Fibroblast of skin of left quadriceps (primary cell): ENCODE measurements around the gene SV2B.

Experiments used
- DNase-seq, 2 experiments: peaks; one replicate each; pipeline ENCODE4 v3.0.0-alpha.2; 2013; ENCODE audit warnings: low read depth in 2 of 2

SV2B gene

DNA sequence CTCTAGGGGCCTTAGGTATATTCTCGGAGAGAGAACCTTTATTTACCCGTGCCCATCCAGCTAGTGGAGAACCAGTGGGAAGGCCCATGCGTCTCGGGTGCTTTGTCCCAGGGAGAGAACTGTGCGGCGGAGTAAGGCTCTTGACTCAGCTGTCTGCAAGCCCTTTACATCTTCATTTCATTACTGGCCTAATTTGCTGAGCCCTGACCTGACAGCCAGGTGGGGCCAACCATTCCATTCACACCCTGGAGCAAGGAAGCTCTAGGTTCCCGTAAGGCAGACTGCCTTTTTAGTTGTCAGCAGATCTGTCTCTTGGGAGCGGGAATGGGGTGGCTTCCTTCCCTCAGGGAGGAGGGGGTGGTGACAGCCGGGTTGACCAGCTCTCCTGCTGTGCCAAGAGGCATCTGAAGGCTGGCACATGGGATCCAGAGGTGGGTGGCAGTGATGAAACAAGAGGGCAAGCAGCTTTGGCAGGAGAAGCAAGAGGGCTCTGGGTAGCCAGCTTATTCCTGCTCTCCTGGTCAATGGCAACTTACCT is 36.4 kb downstream of the SV2B start:
- no peak for DNase-seq

DNA sequence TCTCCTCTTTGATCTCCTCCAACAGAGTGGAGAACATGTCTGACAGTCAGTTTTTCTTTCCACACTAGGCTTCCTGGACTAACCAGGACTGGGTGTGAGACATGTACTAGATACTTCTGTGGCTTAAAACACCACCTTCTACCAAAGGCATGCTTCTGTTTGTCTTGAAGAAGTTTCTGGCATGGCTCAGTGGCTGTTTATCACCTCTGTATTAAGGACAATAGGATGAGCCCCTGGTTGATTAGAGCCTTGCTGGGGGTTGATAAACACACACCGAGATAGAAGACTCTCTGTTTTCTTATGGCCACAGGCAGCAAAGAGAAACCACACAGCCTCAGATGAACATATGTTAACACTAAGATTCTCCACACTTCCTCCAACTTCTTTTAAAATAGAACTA is 40.5 kb downstream of the SV2B start:
- DNase-seq, result no peak

DNA sequence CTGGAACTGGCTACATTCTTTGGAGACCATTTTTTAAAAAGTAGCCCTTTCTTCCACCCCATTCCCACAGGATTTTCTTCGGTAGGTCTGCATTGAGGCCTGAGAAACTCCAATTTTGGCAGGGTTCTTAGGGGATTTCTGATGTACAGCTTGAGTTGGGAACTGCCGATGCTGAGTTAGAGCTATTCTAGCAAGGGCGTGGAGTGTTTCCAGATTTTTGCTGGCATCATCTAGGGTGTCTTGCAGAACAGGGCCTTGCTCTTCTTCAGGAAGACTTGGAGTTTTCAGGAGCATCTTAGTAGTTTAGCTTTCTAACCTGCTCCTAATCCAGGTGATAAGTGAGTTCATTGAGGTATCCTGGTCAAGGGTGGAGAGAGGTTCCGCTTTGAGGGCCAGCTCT is 41.0 kb downstream of the SV2B start:
- DNase-seq, result no peak

DNA sequence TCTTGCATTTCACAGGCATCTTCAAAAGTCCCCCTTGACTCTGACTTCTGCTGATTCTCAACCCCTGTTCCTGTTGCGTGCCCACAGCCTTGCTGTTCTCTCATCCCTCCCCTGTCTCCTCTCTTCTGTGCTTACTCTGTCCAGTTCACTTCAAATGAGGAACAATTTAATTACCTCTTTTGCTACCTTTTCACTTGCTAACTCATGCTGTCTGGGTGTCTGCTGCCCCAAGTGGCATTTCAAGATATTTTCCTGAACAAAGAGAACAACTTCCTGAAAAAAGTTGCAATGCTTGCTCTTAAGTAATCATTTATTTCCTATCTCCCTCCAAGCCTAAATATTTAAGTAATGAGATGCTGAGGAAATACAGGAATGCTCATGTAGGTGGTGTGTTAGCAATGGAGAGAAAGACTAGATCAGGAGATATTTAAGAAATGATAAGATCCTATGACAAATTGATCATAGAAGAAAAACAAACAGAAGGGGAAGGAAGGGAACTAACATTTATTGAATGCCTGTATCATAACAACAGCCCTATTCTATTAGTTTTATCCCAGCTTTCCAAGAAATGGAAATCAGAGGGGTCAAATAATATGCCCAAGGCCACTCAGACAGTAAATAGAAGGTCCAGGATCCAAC is 42.2 kb downstream of the SV2B start:
- no peak for DNase-seq

DNA sequence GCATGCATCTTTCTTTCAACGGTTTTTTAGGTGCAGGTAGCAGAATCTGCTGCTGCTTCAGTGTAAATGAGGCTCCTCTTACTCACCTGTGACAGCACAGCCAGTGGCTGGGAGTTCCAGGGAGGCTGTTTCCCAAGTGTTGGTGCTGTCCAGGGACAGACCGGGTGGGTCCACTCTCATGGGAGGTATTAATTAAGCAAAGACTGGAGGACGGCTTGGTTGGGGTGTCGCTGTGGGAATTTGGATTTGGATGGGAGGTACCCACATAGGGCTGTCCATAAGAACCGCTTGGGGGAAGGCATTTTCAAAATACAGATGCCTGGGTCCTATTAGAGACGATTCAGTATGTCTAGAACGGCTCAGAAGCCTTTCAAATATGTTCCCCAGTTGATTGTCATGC is 42.9 kb downstream of the SV2B start:
- DNase-seq, result no peak

DNA sequence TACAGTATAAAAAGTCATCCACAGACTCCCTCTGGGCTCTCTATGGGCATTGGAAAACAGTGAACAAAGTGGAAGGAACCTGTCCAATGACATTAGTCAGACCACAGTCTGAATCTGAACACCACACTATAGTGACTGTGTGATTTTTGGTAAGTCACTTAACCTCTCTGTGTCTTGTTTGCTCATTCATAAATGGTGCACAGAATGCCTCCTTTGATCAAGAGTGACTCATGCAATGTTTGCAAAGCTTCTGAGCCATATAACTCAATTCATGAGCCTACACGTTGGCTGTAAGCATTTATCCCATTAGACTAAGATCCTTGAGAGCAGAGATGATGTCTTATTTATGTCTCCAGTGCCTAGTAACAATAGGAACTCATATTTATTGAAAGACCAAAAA is 46.7 kb downstream of the SV2B start:
- DNase-seq, result no peak

DNA sequence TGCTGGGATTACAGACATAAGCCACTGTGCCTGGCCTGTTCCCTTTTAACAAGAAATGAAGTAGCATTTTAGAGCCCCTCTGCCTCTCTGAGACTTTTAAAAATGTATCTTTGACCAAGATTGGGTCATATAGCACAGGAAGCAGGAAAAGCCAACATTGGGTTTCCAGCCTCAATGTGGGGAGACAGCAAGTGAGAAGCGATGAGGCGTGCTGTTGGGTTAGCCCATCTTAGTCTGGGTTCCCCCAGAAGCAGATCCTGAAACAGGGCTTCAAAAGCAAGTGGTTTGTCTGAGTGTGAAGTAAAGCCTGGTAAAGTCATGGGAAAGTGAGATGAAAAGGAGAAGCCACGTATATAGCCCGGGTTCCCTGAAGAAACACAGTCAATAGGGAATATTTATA is 48.2 kb downstream of the SV2B start:
- DNase-seq, result no peak

DNA sequence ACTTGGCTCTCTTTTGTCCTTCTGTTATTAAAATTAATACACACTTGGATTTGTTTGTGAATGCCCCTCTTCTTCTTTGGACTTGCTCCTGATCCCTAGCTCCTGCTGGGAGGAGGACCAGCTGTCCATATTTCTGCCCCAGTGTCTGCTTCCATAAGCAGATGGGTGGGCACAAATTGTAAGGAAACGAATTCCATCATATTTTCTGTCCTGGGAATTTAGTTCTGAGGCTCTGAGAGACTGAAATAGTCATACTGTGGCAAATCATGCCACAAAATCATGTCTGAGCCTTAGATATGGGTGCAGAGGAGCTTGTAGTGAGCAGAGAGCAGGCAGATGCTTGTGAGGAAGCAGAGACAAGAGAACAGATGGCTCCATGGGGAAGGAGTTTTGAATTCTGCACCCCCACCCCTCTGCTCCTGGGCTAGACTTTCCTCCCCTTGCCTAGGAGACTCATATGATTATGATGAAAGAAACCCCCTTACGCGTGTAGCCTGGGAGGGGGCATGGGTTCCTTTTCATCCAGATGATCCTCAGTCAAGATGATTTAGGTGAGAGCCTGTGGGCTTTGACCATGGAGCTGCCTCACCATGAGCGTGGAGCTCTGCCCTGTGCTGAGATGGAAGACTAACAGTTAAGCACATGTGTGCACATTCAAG is 50.6 kb downstream of the SV2B start:
- DNase-seq, result no peak

DNA sequence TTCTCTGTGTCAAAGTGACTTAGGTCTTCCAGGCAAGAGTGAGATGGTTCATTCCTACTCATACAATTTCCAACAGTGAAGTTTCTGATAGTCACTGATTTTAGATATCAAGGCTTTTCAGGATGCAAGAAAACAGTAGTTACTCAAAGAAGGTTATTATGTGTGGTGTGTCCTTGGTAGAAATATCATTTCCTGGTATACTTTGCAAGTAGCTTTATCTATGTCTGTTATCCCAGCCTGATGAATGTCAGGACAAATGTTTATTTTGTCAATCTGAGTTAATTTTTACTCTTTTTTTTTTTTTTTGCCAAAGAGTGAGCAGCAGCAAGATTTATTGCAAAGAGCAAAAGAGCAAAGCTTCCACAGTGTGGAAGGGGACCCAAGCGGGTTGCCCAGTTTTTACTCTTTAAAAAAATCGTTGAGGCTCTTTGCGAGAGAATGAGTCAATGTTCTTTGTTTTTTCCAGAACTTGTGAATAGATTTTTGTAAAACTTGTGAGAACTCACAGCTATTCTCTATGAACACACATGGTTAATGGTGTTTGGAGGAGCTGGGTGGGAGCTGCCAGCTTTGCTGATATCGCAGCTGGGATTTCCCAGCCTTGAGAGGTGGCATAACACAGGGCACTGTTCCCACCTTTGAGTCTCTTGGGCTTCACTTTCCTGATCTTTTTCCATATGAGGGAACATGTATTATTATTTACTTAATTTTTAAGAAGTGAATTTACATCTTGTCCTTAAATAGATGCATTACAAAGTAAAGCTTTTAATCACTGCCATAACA is 51.9 kb downstream of the SV2B start:
- DNase-seq, result no peak

DNA sequence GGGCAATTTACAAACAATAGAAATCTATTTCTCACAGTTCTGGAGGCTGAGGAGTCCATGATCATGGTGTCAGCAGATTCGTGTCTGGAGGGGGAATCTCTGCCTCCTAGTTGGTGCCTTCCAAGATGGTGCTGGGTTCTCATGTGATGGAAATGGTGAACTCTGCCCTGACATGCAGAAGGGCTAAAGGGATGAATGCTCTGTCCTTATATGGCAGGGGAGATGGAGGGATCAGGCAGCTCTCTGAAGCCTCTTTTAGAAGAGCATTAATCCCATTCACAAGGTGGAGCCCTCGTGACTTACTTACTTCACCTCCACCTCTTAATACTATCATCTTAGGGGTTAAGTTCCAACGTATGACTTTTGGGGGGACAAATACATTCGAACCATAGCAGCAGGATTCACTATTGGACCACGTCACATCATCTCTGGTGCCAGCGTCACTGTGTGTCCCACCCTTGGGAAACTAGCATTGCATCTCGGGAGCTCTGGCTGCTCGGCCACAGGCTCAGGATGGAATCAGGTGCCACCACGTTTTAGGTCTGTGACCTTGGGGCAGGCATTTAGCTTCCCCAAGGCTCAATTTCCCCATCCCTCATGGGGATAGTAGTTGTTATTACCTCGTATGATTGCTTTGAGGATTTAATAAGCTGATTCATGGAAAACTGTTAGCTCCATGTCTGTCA is 53.0 kb downstream of the SV2B start:
- DNase-seq, result no peak

DNA sequence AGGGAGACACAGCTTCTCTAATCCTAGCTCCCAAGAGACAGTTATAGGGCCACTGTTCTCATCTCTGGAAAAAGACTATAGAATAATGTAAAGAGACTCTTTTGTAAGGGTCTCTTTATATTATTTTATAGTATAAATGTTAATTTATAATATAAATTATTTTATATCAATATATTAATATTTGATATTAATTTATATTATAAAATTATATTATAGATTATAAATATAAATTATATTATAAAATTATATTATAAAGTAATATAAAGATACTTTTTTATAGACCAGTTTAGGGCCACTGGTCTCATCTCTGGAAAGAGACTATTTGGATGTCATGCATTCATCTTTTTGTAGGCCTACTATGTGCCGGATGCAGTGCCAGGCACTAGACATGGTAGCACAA is 53.9 kb downstream of the SV2B start:
- no peak for DNase-seq

DNA sequence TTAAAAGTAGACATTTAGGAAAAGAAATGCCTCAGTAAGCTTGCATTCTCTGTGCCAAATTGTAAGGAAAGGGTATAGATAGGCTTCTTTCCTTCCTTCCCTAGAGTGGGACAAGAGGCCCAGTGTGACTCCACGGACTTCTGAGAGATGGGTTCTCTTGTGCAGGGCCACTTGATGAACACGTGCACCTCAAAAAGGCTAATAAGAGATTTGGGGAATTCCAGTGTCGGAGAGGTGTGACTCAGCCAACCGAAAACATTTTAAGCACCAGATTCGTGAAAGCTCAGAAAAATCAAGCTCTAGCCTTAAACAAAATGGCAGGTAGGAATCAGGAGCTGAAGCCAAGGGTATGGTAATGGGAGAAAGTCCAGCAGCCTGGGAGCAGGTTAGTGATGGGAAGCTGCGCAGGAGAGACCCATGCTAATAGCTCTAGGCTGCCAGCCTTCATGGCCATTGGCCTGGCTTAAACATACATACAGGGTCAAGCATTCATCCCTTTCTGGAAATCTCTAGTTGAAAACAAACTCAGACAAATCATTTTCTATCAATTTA is 56.2 kb downstream of the SV2B start:
- no peak for DNase-seq

DNA sequence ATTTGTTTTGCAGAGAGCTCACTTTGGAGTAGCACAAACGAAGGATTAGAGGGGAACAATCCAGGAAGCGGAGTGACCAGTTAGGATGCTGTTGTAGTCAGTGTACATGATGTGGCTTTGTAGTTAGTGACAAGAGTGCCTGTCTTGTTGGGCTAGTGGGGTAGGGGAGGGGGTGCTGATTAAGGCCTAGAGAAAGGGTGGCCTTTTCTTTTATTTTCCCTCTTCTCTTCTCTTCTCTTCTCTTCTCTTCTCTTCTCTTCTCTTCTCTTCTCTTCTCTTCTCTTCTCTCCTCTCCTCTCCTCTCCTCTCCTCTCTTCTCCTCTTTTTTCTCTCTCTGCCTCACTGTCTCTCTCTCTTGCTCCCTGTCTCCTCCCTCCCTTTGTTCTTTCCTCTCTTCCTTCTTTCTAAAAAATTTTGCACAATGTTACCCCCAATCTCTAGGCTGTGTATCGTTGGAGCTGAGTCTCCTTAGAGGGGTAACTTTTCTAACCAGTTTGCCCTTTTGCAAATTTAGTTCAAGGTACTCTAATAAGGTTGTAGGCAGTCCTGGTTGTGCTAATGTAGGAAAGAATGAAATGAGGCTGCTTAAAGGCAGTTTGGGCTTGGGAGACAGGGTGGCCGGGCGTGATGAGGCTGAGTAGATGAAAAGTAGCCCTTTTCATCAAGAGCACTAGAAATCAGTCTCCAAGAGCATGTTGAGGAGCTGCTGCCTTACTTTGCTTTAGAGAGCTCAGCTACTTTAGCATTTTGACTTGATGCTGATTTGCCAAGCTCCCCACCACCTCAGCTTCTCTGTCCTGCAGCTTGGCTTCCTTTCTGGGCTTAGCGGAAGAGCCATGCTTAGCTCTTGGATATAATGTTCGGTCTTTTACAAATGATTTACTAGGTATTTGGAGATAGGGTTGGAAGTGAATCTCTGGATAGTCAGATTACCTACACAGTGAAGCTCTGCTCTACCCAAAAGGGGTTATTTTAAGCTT is 58.6 kb downstream of the SV2B start:
- no peak for DNase-seq

DNA sequence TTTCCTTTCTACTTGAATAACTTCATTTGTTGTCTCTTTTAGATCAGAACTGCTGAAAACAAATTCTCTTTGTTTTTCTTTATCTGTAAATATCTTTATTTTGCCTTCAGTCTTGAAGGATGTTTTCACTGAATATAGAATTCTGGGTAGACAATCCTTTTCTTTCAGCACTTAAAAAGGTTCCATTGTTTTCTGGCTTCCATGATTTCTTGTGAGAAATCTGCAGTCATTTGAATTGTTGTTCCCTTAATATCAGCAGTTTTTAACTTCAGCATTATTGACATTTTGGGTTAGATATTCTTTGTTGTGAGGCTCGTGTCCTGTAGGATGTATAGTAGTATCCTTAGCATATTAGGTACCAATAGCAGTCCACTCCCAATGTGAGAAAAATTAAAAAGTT is 65.8 kb downstream of the SV2B start:
- DNase-seq, result no peak

DNA sequence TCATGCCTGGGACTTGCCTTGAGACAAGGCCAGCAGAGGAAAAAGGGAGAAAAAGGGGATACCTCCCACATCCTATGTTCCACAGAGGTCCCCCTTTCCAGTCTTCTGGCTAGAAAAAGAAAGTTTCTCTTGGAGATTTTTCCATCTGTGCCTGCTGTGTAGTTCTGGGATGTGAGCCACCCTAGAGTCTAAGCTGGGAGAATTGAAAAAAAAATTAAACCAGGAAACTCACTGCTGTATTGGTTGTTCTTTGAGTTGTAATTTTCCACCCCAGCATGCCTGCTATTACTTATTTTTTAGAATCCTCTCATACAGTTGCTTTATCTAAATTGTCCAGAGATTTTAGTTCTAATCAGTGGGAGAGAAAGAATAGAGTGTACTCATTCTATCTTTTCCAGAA is 68.4 kb downstream of the SV2B start:
- DNase-seq, result no peak

DNA sequence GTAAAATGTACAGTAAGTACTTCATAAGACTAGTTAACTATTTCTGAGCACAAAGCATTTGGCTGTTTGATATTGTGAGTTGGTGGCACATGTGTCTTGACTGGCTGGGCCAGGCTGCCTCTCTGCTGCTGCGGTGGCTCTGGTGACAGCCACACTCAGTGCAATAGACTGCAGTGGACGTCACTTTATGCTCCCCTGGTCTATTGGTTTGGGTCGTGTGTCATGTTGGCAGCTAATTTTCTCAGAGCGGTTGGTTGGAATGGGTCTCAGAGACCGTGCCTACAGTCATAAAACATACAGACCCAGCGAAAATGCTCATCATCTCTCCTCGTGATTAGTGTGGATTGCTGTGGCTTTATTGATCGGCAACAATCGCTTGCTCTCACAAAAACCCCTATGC is 71.3 kb downstream of the SV2B start:
- DNase-seq, result no peak

DNA sequence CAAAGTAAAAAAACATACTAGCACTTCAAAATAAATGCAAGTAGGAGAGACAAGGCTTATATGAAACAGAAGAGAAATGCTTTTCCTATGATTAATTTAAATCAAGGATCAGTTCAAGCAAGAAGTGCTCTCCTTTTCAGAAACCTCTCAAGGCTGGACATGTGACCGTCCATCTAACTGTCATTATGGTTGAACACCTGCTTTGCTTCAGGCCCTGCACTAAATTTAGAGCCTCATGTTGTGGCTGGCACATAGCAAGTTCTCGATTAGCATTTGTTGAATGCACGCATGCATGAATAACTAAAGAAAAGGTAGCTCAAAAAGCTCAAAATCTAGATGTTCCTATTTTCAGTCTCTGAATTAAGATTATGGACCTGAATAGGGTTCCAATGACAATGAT is 82.0 kb downstream of the SV2B start:
- DNase-seq, result no peak

DNA sequence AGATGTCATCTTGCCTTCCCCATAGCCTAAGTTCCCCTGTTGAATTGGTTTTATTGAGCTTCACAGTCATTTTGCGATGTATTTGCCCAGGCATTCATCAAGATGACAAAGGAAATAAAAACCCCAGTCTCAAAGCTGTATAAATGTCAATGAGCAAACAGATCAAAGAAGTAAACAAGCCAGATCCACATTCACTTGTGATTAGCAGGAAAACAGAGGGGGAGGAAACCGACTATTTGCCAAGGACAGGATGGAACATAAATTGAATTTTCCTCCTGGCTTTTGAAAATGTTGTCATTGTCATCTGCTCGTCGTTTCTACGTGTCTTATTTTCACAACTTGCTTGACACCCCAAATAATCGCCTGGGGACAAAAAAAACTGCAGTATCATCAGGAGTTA is 83.5 kb downstream of the SV2B start:
- no peak for DNase-seq

DNA sequence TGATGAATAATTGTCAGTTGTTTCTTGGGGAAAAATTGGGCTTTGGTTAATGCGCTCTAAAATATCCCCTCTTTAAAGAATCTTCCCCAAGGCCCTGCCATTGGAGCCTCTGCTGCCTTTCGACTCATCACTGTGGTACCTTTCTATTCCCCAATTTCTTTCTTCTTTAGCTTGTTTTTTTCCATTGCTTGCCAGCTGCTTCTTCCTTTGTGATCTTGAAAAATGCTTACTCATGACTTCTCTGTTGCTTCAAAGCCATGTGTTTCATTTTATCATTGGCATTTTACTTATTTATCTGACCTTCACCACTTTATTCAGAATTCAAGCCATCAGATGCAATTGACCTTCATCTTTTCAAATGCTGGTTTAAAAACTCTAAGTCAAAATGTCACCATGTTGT is 84.4 kb downstream of the SV2B start:
- no peak for DNase-seq

DNA sequence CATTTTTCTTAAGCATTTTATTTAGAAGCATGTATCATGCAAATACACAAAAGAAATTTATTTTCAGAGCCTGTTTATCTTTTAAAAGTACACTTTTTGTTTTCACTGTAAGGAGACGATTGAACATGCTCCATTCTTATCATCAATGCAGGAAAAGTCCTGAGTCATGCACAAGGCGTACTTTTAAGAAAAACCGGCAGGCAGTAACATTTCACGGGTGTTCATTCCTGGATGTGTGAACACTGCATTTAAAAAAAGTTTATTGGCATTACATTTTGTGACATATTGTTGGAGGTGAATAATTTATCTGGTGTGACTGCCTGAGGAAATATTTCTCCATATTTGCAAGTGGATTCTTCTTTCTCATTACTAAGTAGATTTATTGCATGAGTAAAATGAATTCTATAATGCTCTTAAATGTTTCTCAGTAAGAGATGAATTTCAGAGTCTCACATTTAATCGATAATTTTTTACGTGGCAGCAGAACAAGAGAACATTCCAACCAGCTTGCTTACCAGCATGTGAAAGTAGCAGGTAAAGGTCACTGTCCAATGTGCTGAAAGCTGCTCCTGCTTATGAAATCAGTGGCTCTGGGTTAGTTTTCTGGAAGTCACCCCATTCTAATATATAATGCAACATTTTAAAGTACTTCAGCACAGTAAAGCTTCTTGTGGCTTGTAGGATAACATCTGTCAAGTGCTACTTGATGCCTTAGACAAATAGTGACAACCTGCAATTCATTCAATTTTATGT is 87.0 kb downstream of the SV2B start:
- DNase-seq, result no peak
